Fibroblast of the aortic adventitia (primary cell): ENCODE results near the gene TBCEL. TPM values are rescaled to one million over a fixed set of nuclear protein-coding genes. Genes with fewer than 3 reads are reported as not detected.

ENCODE experiments used
- DNase-seq: peaks from one replicate; pipeline ENCODE4 v3.0.0-alpha.2; 2010; ENCODE audit warnings: low read depth
- H3K4me3 ChIP-seq: 2 replicates; pipeline ENCODE4 v1.5.1; 2011; ENCODE audit warnings: low read depth, mild to moderate bottlenecking, control low read depth, low read length, moderate library complexity
- CTCF ChIP-seq: IDR thresholded peaks from 2 replicates; pipeline ENCODE4 v1.5.1; 2011; ENCODE audit warnings: mild to moderate bottlenecking, low read length, control low read depth, inconsistent platforms; ENCODE audit not compliant: insufficient read depth
- total RNA-seq: library from RNA; depleted of rRNA; stranded (reverse); fragments of >200 nt; gene quantifications from 2 replicates; pipeline ENCODE4 v1.2.3, GENCODE V29; 2012; ENCODE audit warnings: low replicate concordance

TBCEL gene
- total RNA-seq, 1 donor: 30.7 TPM

- no peak for TF ChIP-seq CTCF
- no peak overlapping the region for H3K4me3 ChIP-seq
- DNase-seq: peak; percentile 4
Observed at GRCh38 chr11:121131656-121132055, 107.8 kb downstream of the TBCEL start.

GRCh38 chr11:121132211-121132976 is 108.5 kb downstream of the TBCEL start:
- DNase-seq: no peak
- no peak overlapping the region for H3K4me3 ChIP-seq
- TF ChIP-seq CTCF: no peak

GRCh38 chr11:121134741-121135312 is 110.9 kb downstream of the TBCEL start:
- no peak for DNase-seq
- H3K4me3 ChIP-seq: no peak overlapping the region
- no peak for TF ChIP-seq CTCF

DNA sequence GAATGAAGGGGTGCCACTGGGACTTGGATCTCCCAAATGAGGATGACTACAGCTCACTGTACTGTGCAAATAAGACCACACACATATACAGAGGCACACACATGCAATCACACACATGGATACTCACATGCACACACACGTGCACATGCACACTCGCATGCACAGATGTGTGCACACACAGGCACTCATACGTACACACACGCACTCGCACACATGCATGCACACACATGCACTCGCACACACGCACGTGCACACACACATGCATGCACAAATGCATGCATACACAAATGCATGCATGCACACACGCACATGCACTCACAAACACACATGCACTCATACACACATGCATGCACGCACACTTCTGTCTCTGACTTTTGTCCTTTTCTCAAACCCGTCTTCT is 113.1 kb downstream of the TBCEL start:
- H3K4me3 ChIP-seq: no peak overlapping the region
- DNase-seq: no peak
- no peak for TF ChIP-seq CTCF

DNA sequence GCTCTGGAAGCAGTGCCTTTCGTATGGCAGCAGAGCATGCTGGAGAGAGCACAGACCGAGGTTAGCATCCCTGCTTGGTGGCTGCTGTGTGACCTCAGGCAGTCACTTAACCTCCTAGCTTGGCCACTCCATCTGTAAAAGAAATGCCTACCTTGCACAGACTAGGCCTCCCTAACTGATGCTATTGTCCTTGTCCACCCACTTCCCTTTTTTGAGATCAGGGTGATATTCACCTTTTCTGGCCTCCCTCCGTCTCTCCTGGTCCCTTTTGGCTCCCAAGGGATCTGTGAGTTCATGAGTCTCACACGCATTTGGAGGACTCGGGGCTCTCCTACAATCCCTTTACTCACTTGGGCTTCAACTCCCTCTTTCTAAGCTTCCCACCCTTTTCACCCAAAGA is 114.4 kb downstream of the TBCEL start:
- no peak for TF ChIP-seq CTCF
- no peak for DNase-seq
- no peak overlapping the region for H3K4me3 ChIP-seq

DNA sequence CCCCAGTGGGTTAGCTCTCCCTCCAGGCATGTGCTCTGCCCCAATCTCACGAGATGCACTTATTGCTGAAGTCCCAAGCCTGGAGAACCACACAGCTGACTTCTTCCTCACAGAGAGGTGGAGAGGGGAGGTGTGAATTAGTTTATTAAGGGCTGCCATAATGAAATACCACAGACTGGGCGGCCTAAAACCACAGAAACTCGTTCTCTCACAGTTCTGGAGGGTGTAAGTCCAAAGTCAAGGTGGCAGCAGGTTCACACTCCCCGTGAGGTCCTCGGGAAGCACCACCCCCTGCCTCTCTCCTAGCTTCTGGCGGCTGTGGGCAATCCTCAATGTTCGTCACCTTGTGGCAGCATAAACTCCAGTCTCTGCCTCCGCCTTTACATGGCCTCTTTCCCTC is 116.5 kb downstream of the TBCEL start:
- TF ChIP-seq CTCF: no peak
- no peak overlapping the region for H3K4me3 ChIP-seq
- no peak for DNase-seq

Other genes with a start within 250 kb of the TBCEL start
- gene TECTA, start 77.1 kb downstream of the TBCEL start, total RNA-seq: 0.36 and 1.5 TPM in 2 replicates